G401 (cell line): ENCODE data around the gene MIER2. TPM values are rescaled to one million over a fixed set of nuclear protein-coding genes. Genes with fewer than 3 reads are reported as not detected.

ENCODE experiments used
- DNase-seq: peaks from one replicate; pipeline ENCODE4 v3.0.0-alpha.2; 2015; ENCODE audit warnings: low spot score
- in situ Hi-C: cut with HindIII; loops from 2 replicates; pipeline ENCODE4 v1.10.0; 2016; ENCODE audit warnings: low sequenced_read_pairs, mixed read lengths
- total RNA-seq: library from RNA; depleted of rRNA; stranded (reverse); fragments of >200 nt; shearing (Covaris generic); gene quantifications from 2 replicates; pipeline ENCODE4 v1.2.3, GENCODE V29; 2014

The MIER2 gene
- total RNA-seq, 1 experiment from 2014 or later = 19.2 TPM

GRCh38 chr19:293436-294110 is 51.0 kb downstream of the MIER2 start:
- no peak for DNase-seq
- in situ Hi-C loops = no loop called here

- in situ Hi-C loops = no loop called here
- DNase-seq = no peak
These were observed 51.6 kb downstream of the MIER2 start for GRCh38 chr19:292951-293350.

GRCh38 chr19:292281-292884 is 52.2 kb downstream of the MIER2 start:
- in situ Hi-C loops = no loop called here
- no peak for DNase-seq

- DNase-seq = no peak
- in situ Hi-C loops = no loop called here
These were observed 52.9 kb downstream of the MIER2 start for GRCh38 chr19:291561-292280.

GRCh38 chr19:291006-291521 is 53.5 kb downstream of the MIER2 start, which contains the start of gene PLPP2:
TSS of gene PLPP2 (minus strand) at chr19:291403. CDS start at chr19:291336, 67 bp downstream.
- in situ Hi-C loops = no loop called here
- no peak for DNase-seq

GRCh38 chr19:290372-291005 is 54.1 kb downstream of the MIER2 start:
- in situ Hi-C loops = no loop called here
- DNase-seq = no peak

- in situ Hi-C loops = no loop called here
- no peak for DNase-seq
These were observed 54.8 kb downstream of the MIER2 start for GRCh38 chr19:289651-290371.

- in situ Hi-C loops = no loop called here
- no peak for DNase-seq
These were observed 55.7 kb downstream of the MIER2 start for GRCh38 chr19:288911-289310.

GRCh38 chr19:287381-287871 is 57.2 kb downstream of the MIER2 start:
- no peak for DNase-seq
- in situ Hi-C loops = no loop called here

- DNase-seq = no peak
- in situ Hi-C loops = no loop called here
These were observed 61.2 kb downstream of the MIER2 start for GRCh38 chr19:283395-283794.

- DNase-seq = no peak
- in situ Hi-C loops = no loop called here
These were observed 62.1 kb downstream of the MIER2 start for GRCh38 chr19:282501-282900.

GRCh38 chr19:281992-282391 is 62.6 kb downstream of the MIER2 start:
- DNase-seq = no peak
- in situ Hi-C loops = no loop called here

- in situ Hi-C loops = no loop called here
- DNase-seq = no peak
These were observed 63.3 kb downstream of the MIER2 start for GRCh38 chr19:281156-281853.

- in situ Hi-C loops = no loop called here
- DNase-seq = no peak
These were observed 64.0 kb downstream of the MIER2 start for GRCh38 chr19:280541-281009.

GRCh38 chr19:279656-280055 is 64.9 kb downstream of the MIER2 start:
- in situ Hi-C loops = no loop called here
- DNase-seq = no peak

GRCh38 chr19:279231-279630 is 65.4 kb downstream of the MIER2 start:
- in situ Hi-C loops = no loop called here
- no peak for DNase-seq

- in situ Hi-C loops = no loop called here
- DNase-seq = no peak
These were observed 66.9 kb downstream of the MIER2 start for GRCh38 chr19:277581-278165.

- in situ Hi-C loops = no loop called here
- no peak for DNase-seq
These were observed 67.5 kb downstream of the MIER2 start for GRCh38 chr19:277131-277530.
